Measurements from ENCODE around the gene TRIP11.
"Not testable (repeated sequence)": the region's sequence is repeated elsewhere in the genome, so short reads cannot be mapped to it uniquely, and the experiment has no call there.

The TRIP11 gene

GRCh38 chr14:92039719-92040430 lies at the start of gene TRIP11:
Gene TRIP11 (minus strand): TSS chr14:92040059. CDS start chr14:92039685, 374 bp downstream.
- peak; percentile 96 for DNase-seq (ENCODE audit: low spot score)

- DNase-seq (ENCODE audit: low spot score) = no peak
These were observed 48.6 kb upstream of the TRIP11 start for GRCh38 chr14:92088494-92088893.

- no peak for DNase-seq (ENCODE audit: low spot score)
These were observed 34.7 kb upstream of the TRIP11 start for GRCh38 chr14:92074555-92074954.

- no peak for DNase-seq (ENCODE audit: low spot score)
These were observed 18.4 kb upstream of the TRIP11 start for GRCh38 chr14:92058006-92058917.

- DNase-seq (ENCODE audit: low spot score) = no peak
These were observed 9.9 kb upstream of the TRIP11 start for GRCh38 chr14:92049781-92050180.

GRCh38 chr14:92049221-92049620 lies 9.4 kb upstream of the TRIP11 start:
- DNase-seq (ENCODE audit: low spot score) = not testable (repeated sequence)

GRCh38 chr14:92045904-92046303 lies 6.0 kb upstream of the TRIP11 start:
- not testable (repeated sequence) for DNase-seq (ENCODE audit: low spot score)

- DNase-seq (ENCODE audit: low spot score) = not testable (repeated sequence)
These were observed 1.9 kb upstream of the TRIP11 start for GRCh38 chr14:92041766-92042165.

- no peak for DNase-seq (ENCODE audit: low spot score)
These were observed 1.3 kb upstream of the TRIP11 start for GRCh38 chr14:92041203-92041602.

- no peak for DNase-seq (ENCODE audit: low spot score)
These were observed 682 bp upstream of the TRIP11 start for GRCh38 chr14:92040431-92041051.

- DNase-seq (ENCODE audit: low spot score) = no peak
These were observed 668 bp downstream of the TRIP11 start for GRCh38 chr14:92039063-92039718.

- DNase-seq (ENCODE audit: low spot score) = no peak
These were observed 1.9 kb downstream of the TRIP11 start for GRCh38 chr14:92037989-92038388.

- DNase-seq (ENCODE audit: low spot score) = no peak
These were observed 4.0 kb downstream of the TRIP11 start for GRCh38 chr14:92035890-92036289.

GRCh38 chr14:92033906-92034687 lies 5.8 kb downstream of the TRIP11 start:
- DNase-seq (ENCODE audit: low spot score) = no peak

GRCh38 chr14:92033433-92033832 lies 6.4 kb downstream of the TRIP11 start:
- DNase-seq (ENCODE audit: low spot score) = no peak

- DNase-seq (ENCODE audit: low spot score) = no peak
These were observed 13.2 kb downstream of the TRIP11 start for GRCh38 chr14:92026548-92027190.

- no peak for DNase-seq (ENCODE audit: low spot score)
These were observed 17.8 kb downstream of the TRIP11 start for GRCh38 chr14:92022036-92022435.

- no peak for DNase-seq (ENCODE audit: low spot score)
These were observed 18.3 kb downstream of the TRIP11 start for GRCh38 chr14:92021523-92021922.

GRCh38 chr14:92014040-92014439 lies 25.8 kb downstream of the TRIP11 start:
- DNase-seq (ENCODE audit: low spot score) = no peak

- DNase-seq (ENCODE audit: low spot score) = no peak
These were observed 27.6 kb downstream of the TRIP11 start for GRCh38 chr14:92012121-92012748.

Measured in left forelimb (tissue), 1 donor.